PC-3 (cell line): ENCODE data around the gene CASKIN1.

Experiments
- EZH2 ChIP-seq: fragments of 300-600 bp; sonication (generic); IDR thresholded peaks from one replicate; pipeline ENCODE4 v1.6.1; 2017; ENCODE audit warnings: antibody characterized with exemption, mild to moderate bottlenecking, low read length; ENCODE audit not compliant: unreplicated experiment
- TF ChIP-seq, protein P1 (sequence below): fragments of 300-600 bp; sonication (generic); conservative IDR thresholded peaks from 2 replicates; pipeline ENCODE4 v1.5.1; 2017; ENCODE audit warnings: antibody characterized with exemption, low read depth, mild to moderate bottlenecking, low read length

DNA sequence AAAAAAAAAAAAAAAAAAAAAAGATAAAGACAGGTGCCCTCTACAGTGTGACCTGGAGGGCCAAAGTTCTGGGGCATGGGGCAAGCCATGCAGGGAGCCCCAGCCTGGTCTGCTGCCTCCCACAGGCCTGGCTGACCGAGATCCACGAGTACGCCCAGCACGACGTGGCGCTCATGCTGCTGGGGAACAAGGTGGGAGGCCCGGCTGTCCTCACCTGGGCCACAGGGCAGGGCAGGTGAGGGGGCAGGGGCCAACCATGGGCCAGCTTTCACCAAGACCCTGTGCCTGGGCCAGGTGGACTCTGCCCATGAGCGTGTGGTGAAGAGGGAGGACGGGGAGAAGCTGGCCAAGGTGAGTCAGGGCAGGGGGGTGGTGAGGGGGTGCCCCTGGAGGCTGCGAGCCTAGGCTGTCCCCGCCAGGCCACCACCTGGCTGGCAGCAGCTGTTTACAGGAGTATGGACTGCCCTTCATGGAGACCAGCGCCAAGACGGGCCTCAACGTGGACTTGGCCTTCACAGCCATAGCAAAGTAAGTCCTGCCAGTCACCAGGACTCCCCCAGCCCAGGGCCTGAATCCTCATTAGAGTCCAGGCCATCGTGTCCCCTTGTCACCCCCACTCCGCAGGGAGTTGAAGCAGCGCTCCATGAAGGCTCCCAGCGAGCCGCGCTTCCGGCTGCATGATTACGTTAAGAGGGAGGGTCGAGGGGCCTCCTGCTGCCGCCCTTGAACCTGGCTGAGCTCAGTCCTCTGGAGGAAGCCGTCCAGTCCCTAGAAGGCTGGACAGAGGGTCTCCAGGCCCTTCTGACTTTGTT lies 43.5 kb downstream of the CASKIN1 start:
- TF ChIP-seq, protein P1, sequence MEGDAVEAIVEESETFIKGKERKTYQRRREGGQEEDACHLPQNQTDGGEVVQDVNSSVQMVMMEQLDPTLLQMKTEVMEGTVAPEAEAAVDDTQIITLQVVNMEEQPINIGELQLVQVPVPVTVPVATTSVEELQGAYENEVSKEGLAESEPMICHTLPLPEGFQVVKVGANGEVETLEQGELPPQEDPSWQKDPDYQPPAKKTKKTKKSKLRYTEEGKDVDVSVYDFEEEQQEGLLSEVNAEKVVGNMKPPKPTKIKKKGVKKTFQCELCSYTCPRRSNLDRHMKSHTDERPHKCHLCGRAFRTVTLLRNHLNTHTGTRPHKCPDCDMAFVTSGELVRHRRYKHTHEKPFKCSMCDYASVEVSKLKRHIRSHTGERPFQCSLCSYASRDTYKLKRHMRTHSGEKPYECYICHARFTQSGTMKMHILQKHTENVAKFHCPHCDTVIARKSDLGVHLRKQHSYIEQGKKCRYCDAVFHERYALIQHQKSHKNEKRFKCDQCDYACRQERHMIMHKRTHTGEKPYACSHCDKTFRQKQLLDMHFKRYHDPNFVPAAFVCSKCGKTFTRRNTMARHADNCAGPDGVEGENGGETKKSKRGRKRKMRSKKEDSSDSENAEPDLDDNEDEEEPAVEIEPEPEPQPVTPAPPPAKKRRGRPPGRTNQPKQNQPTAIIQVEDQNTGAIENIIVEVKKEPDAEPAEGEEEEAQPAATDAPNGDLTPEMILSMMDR, result no peak
- no peak for TF ChIP-seq EZH2
